SK-N-SH (cell line): ENCODE measurements around the gene TMEM97. TPM values are rescaled to one million over a fixed set of nuclear protein-coding genes. Genes with fewer than 3 reads are reported as not detected.
A peak's percentile ranks its signal among the peaks of the same experiment; 100 is the strongest.
"Not testable (repeated sequence)": the region's sequence is repeated elsewhere in the genome, so short reads cannot be mapped to it uniquely, and the experiment has no call there.

ENCODE experiments used
- CTCF ChIA-PET: fragments of 300-600, 350-600 bp; formaldehyde crosslinking; extraction: SDS; loops from one replicate; lab custom pipeline; 2021; lab: Yijun Ruan, JAX
- POLR2A ChIA-PET: fragments of 350-600 bp; sonication (Branson Sonifier 250); formaldehyde crosslinking; extraction: SDS; loops from one replicate; lab custom pipeline; 2020; ENCODE audit warnings: antibody characterized with exemption, inconsistent platforms; lab: Yijun Ruan, JAX
- DNase-seq: peaks from one replicate; pipeline ENCODE4 v3.0.0; 2012
- H2AFZ ChIP-seq: fragments of 200-600 bp; sonication (generic); 2 replicates; pipeline ENCODE4 v1.8.1; 2016; ENCODE audit warnings: antibody characterized with exemption, mild to moderate bottlenecking, low read depth
- H3F3A ChIP-seq: fragments of 200-600 bp; sonication (generic); replicated peaks from 2 replicates; pipeline ENCODE3; 2016; ENCODE audit warnings: antibody characterized with exemption, mild to moderate bottlenecking; ENCODE audit not compliant: insufficient read depth
- H3K27ac ChIP-seq, 2 experiments: fragments of 200-500 bp in 1 of 2; fragments of 200-600 bp in 1 of 2; sonication (Bioruptor generic) in 1 of 2; sonication (generic), shearing (Covaris generic) in 1 of 2; 2 replicates each; pipeline versions ENCODE4 v1.5.1 to v1.6.1; 2014 to 2016; ENCODE audit warnings: low read depth in 2 of 2, inconsistent platforms in 1 of 2, low read length in 1 of 2, mild to moderate bottlenecking in 1 of 2, mixed read lengths in 1 of 2
- H3K27me3 ChIP-seq: fragments of 200-600 bp; sonication (generic), shearing (Covaris generic); 2 replicates; pipeline ENCODE4 v1.6.1; 2016; ENCODE audit warnings: mixed run types; ENCODE audit not compliant: insufficient read depth
- H3K36me3 ChIP-seq, 2 experiments: fragments of 200-500 bp in 1 of 2; fragments of 200-600 bp in 1 of 2; sonication (Bioruptor generic) in 1 of 2; sonication (generic) in 1 of 2; replicated peaks in 1 of 2; 2 replicates each; pipeline versions ENCODE3 to v1.5.1; 2014 to 2016; ENCODE audit warnings: low read length in 1 of 2, mild to moderate bottlenecking in 1 of 2; ENCODE audit not compliant: insufficient read depth in 2 of 2, control insufficient read depth in 1 of 2
- H3K4me1 ChIP-seq, 2 experiments: fragments of 200-500 bp in 1 of 2; fragments of 200-600 bp in 1 of 2; sonication (Bioruptor generic) in 1 of 2; sonication (generic), shearing (Covaris generic) in 1 of 2; 2 replicates each; pipeline versions ENCODE4 v1.5.1 to v1.6.1; 2014 to 2016; ENCODE audit warnings: low read depth in 1 of 2, low read length in 1 of 2, mixed run types in 1 of 2; ENCODE audit not compliant: insufficient read depth in 2 of 2, control insufficient read depth in 1 of 2
- H3K4me2 ChIP-seq: fragments of 200-600 bp; sonication (generic), shearing (Covaris generic); 2 replicates; pipeline ENCODE4 v1.6.1; 2017; ENCODE audit warnings: mixed run types
- H3K4me3 ChIP-seq, 2 experiments: fragments of 200-500 bp in 1 of 2; fragments of 200-600 bp in 1 of 2; sonication (Bioruptor generic) in 1 of 2; sonication (generic), shearing (Covaris generic) in 1 of 2; 2 replicates each; pipeline versions ENCODE4 v1.5.1 to v1.8.1; 2014 to 2016; ENCODE audit warnings: low read depth in 2 of 2, inconsistent platforms in 1 of 2, low read length in 1 of 2, mild to moderate bottlenecking in 1 of 2, mixed read lengths in 1 of 2, moderate library complexity in 1 of 2
- H3K79me2 ChIP-seq: fragments of 200-600 bp; sonication (generic); 2 replicates; pipeline ENCODE4 v1.8.1; 2017; ENCODE audit warnings: mild to moderate bottlenecking; ENCODE audit not compliant: insufficient read depth
- H3K9ac ChIP-seq: fragments of 200-600 bp; sonication (generic); 2 replicates; pipeline ENCODE4 v1.6.1; 2017; ENCODE audit warnings: mixed run types
- H3K9me2 ChIP-seq: fragments of 200-600 bp; sonication (generic); 2 replicates; pipeline ENCODE4 v1.6.1; 2017; ENCODE audit warnings: mixed run types
- H3K9me3 ChIP-seq: fragments of 200-600 bp; sonication (generic); 2 replicates; pipeline ENCODE4 v1.6.1; 2017; ENCODE audit warnings: mixed run types, mild to moderate bottlenecking, moderate library complexity
- H4K20me1 ChIP-seq: fragments of 200-600 bp; sonication (generic); 2 replicates; pipeline ENCODE4 v1.6.1; 2017; ENCODE audit warnings: mild to moderate bottlenecking, mixed run types; ENCODE audit not compliant: insufficient read depth
- CHD2 ChIP-seq: fragments of 150-350 bp; IDR thresholded peaks from 2 replicates; pipeline ENCODE4 v1.6.1; 2018; ENCODE audit warnings: low read length; ENCODE audit not compliant: partially characterized antibody
- EP300 ChIP-seq, 2 experiments: IDR thresholded peaks; 2 replicates each; pipeline versions ENCODE4 v1.4.0 to v1.6.1; 2012; ENCODE audit warnings: borderline replicate concordance in 1 of 2, low read depth in 1 of 2, low read length in 1 of 2
- FOXM1 ChIP-seq: IDR thresholded peaks from 2 replicates; pipeline ENCODE4 v1.4.0; 2012; ENCODE audit warnings: low read depth, mild to moderate bottlenecking
- GABPA ChIP-seq: IDR thresholded peaks from 2 replicates; pipeline ENCODE4 v1.4.0; 2012; ENCODE audit warnings: low read depth, mild to moderate bottlenecking
- NRF1 ChIP-seq: IDR thresholded peaks from 2 replicates; pipeline ENCODE4 v1.6.1; 2012; ENCODE audit warnings: low read depth, mild to moderate bottlenecking, low read length
- RFX5 ChIP-seq: IDR thresholded peaks from 2 replicates; pipeline ENCODE4 v1.6.1; 2012; ENCODE audit warnings: mild to moderate bottlenecking, improper control_type of control experiment, low read length
- WGBS: methylation state at CpG from one replicate; pipeline ENCODE4 v1.1.6; 2017; ENCODE audit warnings: low lambda C conversion rate; 5-methylcytosine and 5-hydroxymethylcytosine counted together
- polyA plus RNA-seq, 3 experiments: library from polyadenylated mRNA; depleted of rRNA; stranded (reverse); fragments of >200 nt; gene quantifications; 2 replicates each; pipeline ENCODE4 v1.2.3, GENCODE V29; 2012
- TF ChIP-seq, protein P1 (sequence below): IDR thresholded peaks from 2 replicates; pipeline ENCODE4 v1.6.1; 2012; ENCODE audit warnings: mild to moderate bottlenecking, low read depth, low read length, moderate library complexity
- TF ChIP-seq, protein P2 (sequence below): fragments of 150-350 bp; IDR thresholded peaks from 2 replicates; pipeline ENCODE4 v1.6.1; 2017; ENCODE audit warnings: antibody characterized with exemption, low read length, low read depth, borderline replicate concordance
- TF ChIP-seq, protein P3 (sequence below): IDR thresholded peaks from 2 replicates; pipeline ENCODE4 v1.4.0; 2012; ENCODE audit warnings: low read depth, borderline replicate concordance
- TF ChIP-seq, protein P4 (sequence below): IDR thresholded peaks from 2 replicates; pipeline ENCODE4 v1.4.0; 2012; ENCODE audit warnings: low read depth

The TMEM97 gene
- polyA plus RNA-seq, 1 of the 3 experiments (the other 2 are of a cell fraction) = 8.6 TPM

DNA sequence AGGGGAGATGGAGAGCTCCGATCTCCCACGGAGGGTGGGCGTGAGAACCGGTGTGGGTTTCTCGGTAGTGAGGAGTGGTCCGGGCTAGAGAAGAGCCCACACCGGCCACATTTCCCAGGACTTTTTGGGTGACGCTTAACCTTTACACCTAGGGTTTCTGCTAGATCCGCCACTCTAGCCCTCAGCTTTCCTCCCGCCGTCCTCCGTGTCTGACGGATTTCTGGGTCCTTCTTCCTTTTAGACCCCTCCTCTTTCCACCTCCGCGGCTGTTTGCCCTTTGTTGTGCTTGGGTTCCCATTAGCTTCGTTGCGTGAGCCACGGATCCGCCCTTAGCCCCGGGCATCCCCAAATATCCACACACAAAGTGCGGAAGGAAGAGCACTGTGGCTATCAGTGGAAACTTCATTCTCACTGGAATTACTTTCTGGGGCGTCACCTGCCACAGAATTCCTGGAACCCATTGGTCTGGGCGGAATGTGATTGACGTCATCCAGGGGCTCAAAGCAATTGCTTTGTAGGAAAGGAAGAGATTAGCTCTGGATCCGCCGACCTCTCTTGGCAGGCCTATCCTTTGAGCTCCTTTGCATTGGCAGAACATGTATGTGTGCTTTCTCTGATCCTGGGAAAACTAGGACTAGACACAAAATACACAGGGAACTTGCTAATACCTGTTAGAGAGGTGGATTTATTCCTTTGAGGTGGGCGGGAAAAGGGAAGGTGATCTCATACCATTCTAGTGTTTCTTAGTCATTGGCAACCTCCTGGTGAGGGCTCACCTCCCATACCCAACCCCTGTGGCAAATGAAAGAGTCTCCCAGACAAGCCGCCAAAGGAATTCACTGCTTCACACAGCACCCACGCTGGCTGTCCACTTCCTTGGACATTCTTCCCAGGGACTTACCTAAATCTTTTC is 17.2 kb downstream of the TMEM97 start (continued):
- TF ChIP-seq, protein P1, sequence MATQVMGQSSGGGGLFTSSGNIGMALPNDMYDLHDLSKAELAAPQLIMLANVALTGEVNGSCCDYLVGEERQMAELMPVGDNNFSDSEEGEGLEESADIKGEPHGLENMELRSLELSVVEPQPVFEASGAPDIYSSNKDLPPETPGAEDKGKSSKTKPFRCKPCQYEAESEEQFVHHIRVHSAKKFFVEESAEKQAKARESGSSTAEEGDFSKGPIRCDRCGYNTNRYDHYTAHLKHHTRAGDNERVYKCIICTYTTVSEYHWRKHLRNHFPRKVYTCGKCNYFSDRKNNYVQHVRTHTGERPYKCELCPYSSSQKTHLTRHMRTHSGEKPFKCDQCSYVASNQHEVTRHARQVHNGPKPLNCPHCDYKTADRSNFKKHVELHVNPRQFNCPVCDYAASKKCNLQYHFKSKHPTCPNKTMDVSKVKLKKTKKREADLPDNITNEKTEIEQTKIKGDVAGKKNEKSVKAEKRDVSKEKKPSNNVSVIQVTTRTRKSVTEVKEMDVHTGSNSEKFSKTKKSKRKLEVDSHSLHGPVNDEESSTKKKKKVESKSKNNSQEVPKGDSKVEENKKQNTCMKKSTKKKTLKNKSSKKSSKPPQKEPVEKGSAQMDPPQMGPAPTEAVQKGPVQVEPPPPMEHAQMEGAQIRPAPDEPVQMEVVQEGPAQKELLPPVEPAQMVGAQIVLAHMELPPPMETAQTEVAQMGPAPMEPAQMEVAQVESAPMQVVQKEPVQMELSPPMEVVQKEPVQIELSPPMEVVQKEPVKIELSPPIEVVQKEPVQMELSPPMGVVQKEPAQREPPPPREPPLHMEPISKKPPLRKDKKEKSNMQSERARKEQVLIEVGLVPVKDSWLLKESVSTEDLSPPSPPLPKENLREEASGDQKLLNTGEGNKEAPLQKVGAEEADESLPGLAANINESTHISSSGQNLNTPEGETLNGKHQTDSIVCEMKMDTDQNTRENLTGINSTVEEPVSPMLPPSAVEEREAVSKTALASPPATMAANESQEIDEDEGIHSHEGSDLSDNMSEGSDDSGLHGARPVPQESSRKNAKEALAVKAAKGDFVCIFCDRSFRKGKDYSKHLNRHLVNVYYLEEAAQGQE = no peak
- TF ChIP-seq EP300 (IDR thresholded peaks at IDR 0.05; ENCODE audit: borderline replicate concordance in 1 of 2, low read depth in 1 of 2, low read length in 1 of 2) = no peak
- TF ChIP-seq, protein P2, sequence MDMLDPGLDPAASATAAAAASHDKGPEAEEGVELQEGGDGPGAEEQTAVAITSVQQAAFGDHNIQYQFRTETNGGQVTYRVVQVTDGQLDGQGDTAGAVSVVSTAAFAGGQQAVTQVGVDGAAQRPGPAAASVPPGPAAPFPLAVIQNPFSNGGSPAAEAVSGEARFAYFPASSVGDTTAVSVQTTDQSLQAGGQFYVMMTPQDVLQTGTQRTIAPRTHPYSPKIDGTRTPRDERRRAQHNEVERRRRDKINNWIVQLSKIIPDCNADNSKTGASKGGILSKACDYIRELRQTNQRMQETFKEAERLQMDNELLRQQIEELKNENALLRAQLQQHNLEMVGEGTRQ = no peak
- TF ChIP-seq CHD2 = no peak
- TF ChIP-seq, protein P3, sequence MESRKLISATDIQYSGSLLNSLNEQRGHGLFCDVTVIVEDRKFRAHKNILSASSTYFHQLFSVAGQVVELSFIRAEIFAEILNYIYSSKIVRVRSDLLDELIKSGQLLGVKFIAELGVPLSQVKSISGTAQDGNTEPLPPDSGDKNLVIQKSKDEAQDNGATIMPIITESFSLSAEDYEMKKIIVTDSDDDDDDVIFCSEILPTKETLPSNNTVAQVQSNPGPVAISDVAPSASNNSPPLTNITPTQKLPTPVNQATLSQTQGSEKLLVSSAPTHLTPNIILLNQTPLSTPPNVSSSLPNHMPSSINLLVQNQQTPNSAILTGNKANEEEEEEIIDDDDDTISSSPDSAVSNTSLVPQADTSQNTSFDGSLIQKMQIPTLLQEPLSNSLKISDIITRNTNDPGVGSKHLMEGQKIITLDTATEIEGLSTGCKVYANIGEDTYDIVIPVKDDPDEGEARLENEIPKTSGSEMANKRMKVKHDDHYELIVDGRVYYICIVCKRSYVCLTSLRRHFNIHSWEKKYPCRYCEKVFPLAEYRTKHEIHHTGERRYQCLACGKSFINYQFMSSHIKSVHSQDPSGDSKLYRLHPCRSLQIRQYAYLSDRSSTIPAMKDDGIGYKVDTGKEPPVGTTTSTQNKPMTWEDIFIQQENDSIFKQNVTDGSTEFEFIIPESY = no peak
- TF ChIP-seq FOXM1 = no peak
- no peak for TF ChIP-seq GABPA
- no peak for TF ChIP-seq RFX5
- TF ChIP-seq, protein P4, sequence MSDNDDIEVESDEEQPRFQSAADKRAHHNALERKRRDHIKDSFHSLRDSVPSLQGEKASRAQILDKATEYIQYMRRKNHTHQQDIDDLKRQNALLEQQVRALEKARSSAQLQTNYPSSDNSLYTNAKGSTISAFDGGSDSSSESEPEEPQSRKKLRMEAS = peak; percentile 34; the same call in 1 of the 2 replicates
- TF ChIP-seq, all 33 proteins: peak for 6

DNA sequence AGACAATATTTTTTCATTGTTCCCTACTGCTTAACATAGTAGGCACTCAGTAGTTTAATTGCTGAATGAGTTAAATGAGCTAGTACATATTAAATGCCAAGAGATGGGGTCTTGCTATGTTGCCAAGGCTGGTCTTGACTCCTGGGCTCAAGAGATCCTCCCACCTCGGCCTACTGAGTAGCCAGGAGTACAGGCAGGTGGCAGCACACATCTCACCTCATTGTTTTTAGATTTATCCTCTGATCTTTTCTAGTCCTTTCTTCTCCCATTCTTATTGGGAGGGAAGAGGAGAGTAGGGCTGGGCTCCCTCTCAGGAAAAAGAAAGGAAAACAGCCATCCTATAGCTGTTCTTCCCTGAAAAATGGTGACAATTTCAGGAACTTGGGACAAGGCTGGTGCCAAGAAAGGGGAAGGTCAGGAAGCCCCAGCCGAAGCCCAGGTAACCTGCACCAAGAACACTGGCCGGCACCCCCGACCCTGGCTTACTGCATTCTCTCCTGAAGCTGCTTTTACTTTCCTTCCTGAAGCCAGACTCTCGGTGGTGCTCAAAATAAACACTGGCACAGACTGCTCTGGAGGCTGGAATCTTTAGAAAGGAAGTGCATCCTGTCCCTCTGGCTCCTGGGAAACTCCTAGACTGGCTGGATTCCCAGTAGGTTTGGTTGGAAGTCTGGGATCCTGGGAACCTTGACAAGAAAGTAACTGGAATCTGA is 19.2 kb downstream of the TMEM97 start:
- peak overlapping the region; percentile 82 for H3K4me2 ChIP-seq
- H3K9ac ChIP-seq = peak overlapping the region; percentile 29; the same call in 1 of the 2 replicates
- POLR2A ChIA-PET = interaction anchor here (0.7 to 1.5 kb wide), 2 partner anchors 9 to 19 kb away, joined by 3 to 4 read pairs; partner anchors contain the start of gene POLDIP2
- H3K27me3 ChIP-seq = no peaks in the 10 kb centered on the region
- no peak overlapping the region for H3K4me3 ChIP-seq
- H3K27ac ChIP-seq = peak overlapping the region; percentile 51 to 89
- TF ChIP-seq CHD2 (no peak), GABPA (0 out of 2 replicates have a peak, but pooled peaks have one; percentile 21), NRF1 (no peak)
- CTCF ChIA-PET = interaction anchor here (1.2 to 1.4 kb wide), 2 partner anchors 87 to 533 kb away, joined by 3 to 4 read pairs; no protein-coding TSS in a partner anchor
- H3K9me2 ChIP-seq = no peaks in the 10 kb centered on the region
- no peak for DNase-seq
- peaks cover 37 to 38% of the 10 kb centered on the region in 2 experiments for H3K36me3 ChIP-seq
- H4K20me1 ChIP-seq = peaks cover 33% of the 10 kb centered on the region; the same call in 1 of the 2 replicates
- no peaks in the 10 kb centered on the region for H3K9me3 ChIP-seq
- 63% methylated on average over 5 of the region's 5 CpGs for WGBS
- no peak overlapping the region for H2AFZ ChIP-seq
- peaks cover 75% of the 10 kb centered on the region for H3K79me2 ChIP-seq
- peaks cover 19% of the 10 kb centered on the region for H3F3A ChIP-seq
- peaks cover 11 to 21% of the 10 kb centered on the region in 2 experiments; a peak in 3 of 4 replicates for H3K4me1 ChIP-seq

DNA sequence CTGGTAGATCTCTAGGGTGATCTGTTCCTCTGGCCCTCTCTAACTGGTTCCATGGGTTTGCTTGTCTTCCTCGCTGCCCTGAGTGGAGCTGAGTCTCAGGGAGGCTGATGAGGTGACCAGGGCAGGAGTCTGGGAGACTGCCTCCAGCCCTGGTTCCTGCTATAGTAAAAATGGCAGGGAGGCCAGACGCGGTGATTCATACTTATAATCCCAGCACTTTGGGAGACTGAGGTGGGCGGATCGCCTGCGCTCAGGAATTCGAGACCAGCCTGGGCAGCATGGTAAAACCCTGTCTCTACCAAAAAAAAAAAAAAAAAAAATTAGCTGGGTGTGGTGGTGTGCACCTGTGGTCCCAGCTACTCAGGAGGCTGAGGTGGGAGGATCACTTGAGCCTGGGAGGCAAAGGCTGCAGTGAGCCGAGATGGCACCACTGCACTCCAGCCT is 19.8 kb downstream of the TMEM97 start:
- not testable (repeated sequence) for H3K9me3 ChIP-seq, DNase-seq, H2AFZ ChIP-seq, H3K4me3 ChIP-seq, H3K9me2 ChIP-seq, H3K27me3 ChIP-seq
- Histone ChIP-seq H3K27ac (peak overlapping the region in 1 of 2 experiments; percentile 89; a peak in 2 of 4 replicates), H3K9ac (peak overlapping the region; percentile 29; the same call in 1 of the 2 replicates), H3F3A (peaks cover 19% of the 10 kb centered on the region), H3K4me2 (peak overlapping the region; percentile 82; the same call in 1 of the 2 replicates), H4K20me1 (peaks cover 30% of the 10 kb centered on the region; the same call in 1 of the 2 replicates), H3K79me2 (peaks cover 70% of the 10 kb centered on the region), H3K4me1 (peaks cover 7 to 21% of the 10 kb centered on the region in 2 experiments; a peak in 3 of 4 replicates), H3K36me3 (peaks cover 37 to 43% of the 10 kb centered on the region in 2 experiments)
- ChIA-PET CTCF (interaction anchor here (0.6 kb wide), 1 partner anchor 13 kb away, joined by 3 read pairs; no protein-coding TSS in a partner anchor), POLR2A (interaction anchor here (0.7 to 1.5 kb wide), 2 partner anchors 8 to 18 kb away, joined by 3 to 4 read pairs; partner anchors contain the start of gene POLDIP2)
- WGBS = 93% methylated on average over 8 of the region's 8 CpGs
